ENCODE data around the gene UBE2M.
"Not testable (repeated sequence)": the region's sequence is repeated elsewhere in the genome, so short reads cannot be mapped to it uniquely, and the experiment has no call there.

Gene UBE2M

GRCh38 chr19:58555369-58555885 lies 3.0 kb downstream of the UBE2M start:
- DNase-seq (no peak), ATAC-seq (no peak)

GRCh38 chr19:58554494-58555368 lies 3.7 kb downstream of the UBE2M start, which contains the start of gene CHMP2A:
Gene CHMP2A, minus strand, starts transcription at chr19:58555105. Its CDS starts 893 bp downstream, at chr19:58554212.
- DNase-seq: peak; percentile 99

GRCh38 chr19:58553799-58554493 lies 4.5 kb downstream of the UBE2M start:
- DNase-seq (no peak), ATAC-seq (no peak)

More at GRCh38 chr19:58554494-58555368, 3.7 kb downstream of the UBE2M start, which contains the start of gene CHMP2A:
- peak; percentile 50 for ATAC-seq

GRCh38 chr19:58552655-58553054 lies 5.8 kb downstream of the UBE2M start:
- no peak for DNase-seq
- no peak for ATAC-seq

GRCh38 chr19:58551577-58552471 lies 6.6 kb downstream of the UBE2M start:
- ATAC-seq (no peak), DNase-seq (no peak)

GRCh38 chr19:58551123-58551497 lies 7.3 kb downstream of the UBE2M start:
- ATAC-seq: no peak
- DNase-seq: no peak

GRCh38 chr19:58550362-58551122 lies 7.9 kb downstream of the UBE2M start:
- DNase-seq (no peak), ATAC-seq (no peak)

- no peak for ATAC-seq
- DNase-seq: no peak
Observed at GRCh38 chr19:58549664-58550361, 8.6 kb downstream of the UBE2M start.

- ATAC-seq (no peak), DNase-seq (no peak)
Observed at GRCh38 chr19:58548859-58549663, 9.3 kb downstream of the UBE2M start.

GRCh38 chr19:58547323-58548312 lies 10.8 kb downstream of the UBE2M start:
- ATAC-seq: no peak
- DNase-seq: no peak

DNA sequence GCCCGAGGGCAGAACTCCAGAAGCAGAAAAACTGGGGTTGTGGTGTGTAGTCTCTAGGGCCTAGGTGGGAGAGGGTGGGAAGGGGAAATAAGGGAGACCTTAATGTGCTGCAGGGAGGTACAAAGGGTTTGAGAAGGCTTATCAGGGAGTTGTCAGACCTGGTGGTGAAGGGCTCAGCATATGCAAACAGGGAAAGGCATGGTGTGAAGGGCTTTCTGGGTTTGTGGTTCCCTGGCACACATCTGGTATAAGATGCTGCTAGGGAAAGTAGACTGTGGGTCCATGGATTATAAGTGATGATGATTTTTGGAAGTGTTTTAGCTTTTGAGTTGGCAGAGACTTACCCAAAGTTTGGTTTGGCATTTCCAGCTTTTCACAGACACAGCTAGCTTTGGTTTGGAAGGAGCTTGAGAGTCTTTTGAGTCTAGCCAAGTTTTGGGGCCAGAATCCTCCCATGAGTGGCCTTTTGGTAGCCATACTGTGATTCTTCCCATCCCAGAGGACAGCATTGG lies 12.3 kb downstream of the UBE2M start:
- DNase-seq (no peak), ATAC-seq (no peak)

DNA sequence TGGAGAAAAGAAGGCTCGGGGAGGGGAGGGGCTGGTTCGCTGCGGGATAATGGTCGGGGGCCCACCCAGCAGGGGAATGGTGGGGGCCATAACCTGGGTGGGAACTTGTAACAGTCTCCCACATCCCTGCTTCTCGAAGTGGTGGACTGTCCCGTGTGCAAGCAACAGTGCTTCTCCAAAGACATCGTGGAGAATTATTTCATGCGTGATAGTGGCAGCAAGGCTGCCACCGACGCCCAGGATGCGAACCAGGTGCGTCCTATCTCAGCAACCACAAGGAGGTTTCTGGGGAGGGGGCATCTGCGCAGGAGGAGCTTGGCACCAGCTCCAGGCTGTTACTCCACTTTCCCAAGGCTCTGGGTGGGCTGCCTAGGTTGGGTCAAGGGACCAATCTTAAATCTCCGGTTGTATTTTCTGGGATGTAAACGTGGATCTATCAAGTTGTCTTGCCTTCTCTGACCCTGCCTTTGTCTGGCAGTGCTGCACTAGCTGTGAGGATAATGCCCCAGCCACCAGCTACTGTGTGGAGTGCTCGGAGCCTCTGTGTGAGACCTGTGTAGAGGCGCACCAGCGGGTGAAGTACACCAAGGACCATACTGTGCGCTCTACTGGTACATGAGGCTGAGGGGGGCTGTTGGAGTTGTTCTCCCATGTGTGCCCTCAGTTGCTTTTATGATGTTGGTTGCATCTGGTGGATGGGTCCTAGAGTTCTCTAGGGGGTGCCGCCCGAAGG lies 13.0 kb downstream of the UBE2M start:
- DNase-seq (no peak), ATAC-seq (no peak)

DNA sequence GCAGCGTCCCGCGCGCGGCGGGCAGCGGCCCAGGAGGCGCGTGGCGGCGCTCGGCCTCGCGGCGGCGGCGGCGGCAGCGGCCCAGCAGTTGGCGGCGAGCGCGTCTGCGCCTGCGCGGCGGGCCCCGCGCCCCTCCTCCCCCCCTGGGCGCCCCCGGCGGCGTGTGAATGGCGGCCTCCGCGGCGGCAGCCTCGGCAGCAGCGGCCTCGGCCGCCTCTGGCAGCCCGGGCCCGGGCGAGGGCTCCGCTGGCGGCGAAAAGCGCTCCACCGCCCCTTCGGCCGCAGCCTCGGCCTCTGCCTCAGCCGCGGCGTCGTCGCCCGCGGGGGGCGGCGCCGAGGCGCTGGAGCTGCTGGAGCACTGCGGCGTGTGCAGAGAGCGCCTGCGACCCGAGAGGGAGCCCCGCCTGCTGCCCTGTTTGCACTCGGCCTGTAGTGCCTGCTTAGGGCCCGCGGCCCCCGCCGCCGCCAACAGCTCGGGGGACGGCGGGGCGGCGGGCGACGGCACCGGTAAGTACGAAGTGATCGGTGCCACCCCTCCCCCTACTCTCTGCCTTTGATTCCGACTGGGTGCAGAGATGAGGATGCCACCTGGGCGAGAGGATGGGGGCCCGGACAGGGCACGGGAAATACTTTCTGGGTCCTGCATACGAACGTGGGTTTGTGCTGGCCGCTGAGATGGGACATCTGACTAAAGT lies 13.7 kb downstream of the UBE2M start:
- DNase-seq: peak; percentile 84
- peak; percentile 29 for ATAC-seq

DNA sequence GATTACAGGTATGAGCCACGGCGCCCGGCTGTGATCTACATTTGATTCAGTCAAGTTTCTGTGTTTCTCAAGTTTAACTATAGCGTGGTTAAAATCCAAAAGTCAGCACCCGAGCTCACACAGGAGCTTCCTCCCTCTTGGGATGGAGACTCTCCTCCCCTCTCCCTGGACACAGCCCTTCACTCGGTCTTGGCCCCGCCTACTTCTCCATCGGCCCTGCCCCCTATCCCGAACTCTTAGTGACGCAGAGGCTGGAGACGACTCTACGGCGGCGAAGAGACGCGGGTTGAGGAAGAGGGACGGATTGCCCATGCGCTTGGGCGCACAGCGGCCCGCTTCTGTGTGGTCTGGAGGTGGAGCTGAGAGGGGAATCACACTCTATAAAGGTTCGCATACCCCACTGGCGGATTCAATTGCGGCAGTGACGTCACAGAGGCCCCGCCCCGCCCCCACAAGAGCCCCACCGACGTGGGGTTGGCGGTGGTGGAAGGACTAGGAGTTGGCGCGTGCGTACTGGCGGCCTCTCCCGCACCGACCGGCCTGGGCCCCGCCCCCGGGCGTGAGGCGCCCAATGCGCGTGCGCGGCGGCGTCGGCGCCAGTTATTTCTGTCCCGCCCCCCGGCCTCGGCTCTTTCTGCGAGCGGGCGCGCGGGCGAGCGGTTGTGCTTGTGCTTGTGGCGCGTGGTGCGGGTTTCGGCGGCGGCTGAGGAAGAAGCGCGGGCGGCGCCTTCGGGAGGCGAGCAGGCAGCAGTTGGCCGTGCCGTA lies 14.4 kb downstream of the UBE2M start, which contains the start of gene TRIM28:
Gene TRIM28 (plus strand): TSS at position 239 of the 765 bp plus-strand sequence. CDS start 694 bp downstream, outside the sequence.
- DNase-seq (peak; percentile 100), ATAC-seq (peak; percentile 99)

DNA sequence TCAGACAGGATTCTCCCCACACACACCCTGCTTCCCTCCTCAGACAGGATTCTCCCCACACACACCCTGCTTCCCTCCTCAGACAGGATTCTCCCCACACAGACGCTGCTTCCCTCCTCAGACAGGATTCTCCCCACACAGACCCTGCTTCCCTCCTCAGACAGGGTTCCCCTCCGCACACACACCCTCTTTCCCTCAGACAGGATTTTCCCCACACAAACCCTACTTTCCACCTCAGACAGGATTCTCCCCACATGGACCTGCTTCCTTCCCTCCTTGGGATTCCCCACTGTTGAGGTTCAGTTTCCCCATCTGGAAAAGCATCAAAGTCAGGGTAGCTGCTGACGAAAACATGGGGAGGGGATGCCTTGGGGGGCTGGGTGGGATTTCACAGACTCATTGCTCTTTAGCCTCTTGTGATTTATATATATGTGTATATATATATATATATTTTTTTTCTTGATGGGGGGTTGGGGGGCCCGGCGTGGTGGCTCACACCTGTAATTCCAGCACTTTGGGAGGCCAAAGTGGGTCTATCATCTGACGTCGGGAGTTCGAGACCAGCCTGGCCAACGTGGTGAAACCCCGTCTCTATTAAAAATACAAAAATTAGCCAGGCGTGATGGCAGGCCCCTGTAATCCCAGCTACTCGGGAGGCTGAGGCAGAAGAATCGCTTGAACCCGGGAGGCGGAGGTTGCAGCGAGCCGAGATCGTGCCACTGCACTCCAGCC lies 15.6 kb downstream of the UBE2M start:
- DNase-seq, ATAC-seq: not testable (repeated sequence)
